Gastroesophageal sphincter (tissue), 4 donors: ENCODE data around the gene VWA5B2. TPM values are rescaled to one million over a fixed set of nuclear protein-coding genes. Genes with fewer than 3 reads are reported as not detected.
A peak's percentile ranks its signal among the peaks of the same experiment; 100 is the strongest.

Experiments
- ATAC-seq: fragments of 150-250 bp; one replicate; pipeline ENCODE4 v1.9.1; 2016; ENCODE audit warnings: mild to moderate bottlenecking, moderate library complexity
- H3K27ac ChIP-seq, 4 donors: fragments of 200-600 bp; sonication (generic) in 3 of 4; 1 replicate in 3 of 4; 2 replicates in 1 of 4; pipeline ENCODE4 v1.5.1; 2016 to 2019
- H3K27me3 ChIP-seq: fragments of 200-600 bp; sonication (generic); one replicate; pipeline ENCODE4 v1.5.1; 2019
- H3K36me3 ChIP-seq, 2 donors: fragments of 200-600 bp; sonication (generic); one replicate each; pipeline ENCODE4 v1.5.1; 2019; ENCODE audit warnings: control low read depth in 1 of 2
- H3K4me1 ChIP-seq, 3 donors: fragments of 200-600 bp; sonication (generic); 1 replicate in 2 of 3; 2 replicates in 1 of 3; pipeline ENCODE4 v1.5.1; 2016 to 2019; ENCODE audit warnings: control low read depth in 2 of 3
- H3K4me3 ChIP-seq, 2 donors: fragments of 200-600 bp; sonication (generic); one replicate each; pipeline ENCODE4 v1.5.1; 2019; ENCODE audit warnings: mild to moderate bottlenecking in 1 of 2, moderate library complexity in 1 of 2
- H3K9me3 ChIP-seq, 3 donors: fragments of 200-600 bp; sonication (generic); one replicate each; pipeline ENCODE4 v1.5.1; 2017 to 2019; ENCODE audit warnings: control low read depth in 2 of 3
- CTCF ChIP-seq, 4 experiments: fragments of 200-600 bp in 2 of 4; fragments of 450-650 bp in 2 of 4; sonication (generic) in 1 of 4; IDR thresholded peaks; one replicate each; pipeline ENCODE4 v1.5.1; 2017 to 2019; ENCODE audit warnings: antibody characterized with exemption in 4 of 4, mild to moderate bottlenecking in 2 of 4, moderate library complexity in 2 of 4
- EP300 ChIP-seq: sonication (generic); formaldehyde crosslinking; IDR thresholded peaks from one replicate; pipeline ENCODE4 v1.6.1; 2017; ENCODE audit warnings: antibody characterized with exemption, mild to moderate bottlenecking
- POLR2A ChIP-seq, 2 donors: fragments of 450-650 bp; IDR thresholded peaks; one replicate each; pipeline ENCODE4 v1.6.1; 2017; ENCODE audit warnings: antibody characterized with exemption in 2 of 2, mild to moderate bottlenecking in 2 of 2, moderate library complexity in 1 of 2
- POLR2AphosphoS5 ChIP-seq: sonication (generic); formaldehyde crosslinking; IDR thresholded peaks from one replicate; pipeline ENCODE4 v1.6.1; 2017; ENCODE audit warnings: antibody characterized with exemption
- WGBS, 2 donors: methylation state at CpG; one replicate each; pipeline ENCODE4 v1.1.5; 2018; ENCODE audit warnings: low coverage in 1 of 2; 5-methylcytosine and 5-hydroxymethylcytosine counted together
- total RNA-seq, 4 donors: library from RNA; depleted of rRNA; stranded (reverse); fragments of >200 nt; gene quantifications; one replicate each; pipeline ENCODE4 v1.1.0, GENCODE V29; 2016

VWA5B2 gene
- total RNA-seq, 4 donors from 2014 or later = 0.10 to 0.54 TPM; not detected in 2

DNA sequence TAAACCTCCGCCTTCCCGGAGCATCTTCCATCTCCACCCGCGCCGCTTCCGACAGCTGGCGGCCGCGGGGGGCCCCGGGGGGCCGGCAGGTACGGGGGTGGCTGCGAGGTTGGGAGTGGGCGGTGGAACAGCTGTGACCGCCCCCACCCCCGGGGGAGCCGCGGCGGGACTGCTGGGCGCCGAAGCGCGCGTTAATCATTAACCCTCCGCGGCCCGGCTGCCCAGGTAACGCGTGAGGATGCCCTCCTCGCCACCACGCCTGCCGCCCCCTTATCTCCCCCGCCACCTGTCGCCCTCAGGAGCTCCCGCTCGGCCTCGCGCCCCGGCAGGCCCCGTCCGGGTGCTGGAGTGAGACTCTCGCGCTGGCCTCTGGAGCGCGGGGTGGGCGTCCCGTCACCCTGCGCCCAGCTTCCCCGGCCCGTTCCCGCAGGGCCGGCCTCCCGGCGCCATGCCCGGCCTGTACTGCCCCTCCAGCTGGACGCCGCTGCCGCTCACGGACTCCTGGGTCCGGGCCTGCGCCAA, 757 bp downstream of the VWA5B2 start:
- Histone ChIP-seq H3K9me3 (no peaks in the 10 kb centered on the region), H3K4me1 (peaks cover 0 to 29% (median 23%) of the 10 kb centered on the region in 3 donors), H3K36me3 (no peaks in the 10 kb centered on the region), H3K4me3 (peak overlapping the region in 1 of 2 donors; percentile 60), H3K27ac (no peak overlapping the region), H3K27me3 (peaks cover 100% of the 10 kb centered on the region)
- TF ChIP-seq EP300 = no peak
- TF ChIP-seq CTCF (IDR thresholded peaks at IDR 0.05) = no peak
- TF ChIP-seq POLR2AphosphoS5 = no peak
- no peak for TF ChIP-seq POLR2A (IDR thresholded peaks at IDR 0.05)
- no peak for ATAC-seq
- WGBS, 2 donors = 0% methylated on average over 5 of the region's 61 CpGs; no CpG with 5 or more reads in 1 of the 2 donors

DNA sequence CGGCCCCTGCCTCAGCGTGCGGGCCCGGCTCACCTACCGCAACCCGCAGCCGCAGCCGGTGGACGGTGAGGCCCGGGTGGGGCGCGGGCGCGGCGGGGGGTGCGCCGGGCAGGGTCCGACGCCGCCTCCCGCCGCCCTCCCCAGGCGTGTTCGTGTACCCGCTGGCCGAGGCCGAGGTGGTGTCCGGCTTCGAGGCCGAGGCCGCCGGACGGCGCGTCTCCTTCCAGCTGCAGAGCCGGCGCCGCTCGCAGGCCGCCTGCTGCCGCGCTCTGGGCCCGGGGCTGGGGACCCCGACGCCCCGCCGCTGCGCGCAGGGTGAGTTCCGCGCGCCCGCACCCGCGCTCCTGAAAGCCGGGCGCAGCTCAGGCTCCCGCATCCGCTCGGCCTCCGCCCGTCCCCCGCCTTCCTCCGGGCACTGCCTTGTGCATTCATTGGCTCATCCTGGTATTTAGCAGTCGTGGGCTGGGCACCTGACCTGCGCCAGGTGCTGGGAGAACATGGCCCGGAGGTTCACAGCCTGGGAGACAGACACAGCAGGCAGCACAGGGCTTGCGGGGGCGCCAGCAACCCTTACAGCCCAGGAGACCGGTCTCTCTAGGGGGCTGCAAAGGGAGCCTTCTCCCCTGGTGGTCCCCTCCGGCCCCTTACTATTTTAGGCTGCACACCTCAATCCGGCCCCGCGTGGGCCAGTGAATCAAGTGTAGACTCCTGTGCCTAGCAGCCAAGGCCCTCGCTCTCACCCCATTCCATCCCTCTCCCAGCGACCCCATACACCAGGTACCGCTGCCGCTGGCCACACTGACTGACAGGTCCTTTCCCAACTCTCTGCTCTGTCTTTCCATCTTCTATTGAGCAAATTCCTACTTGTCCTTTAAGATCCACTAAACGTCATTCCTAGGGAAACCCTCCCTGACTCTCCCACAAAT, 1.5 kb downstream of the VWA5B2 start:
- Histone ChIP-seq H3K27ac (no peak overlapping the region), H3K9me3 (no peaks in the 10 kb centered on the region), H3K4me3 (peak overlapping the region in 1 of 2 donors; percentile 60), H3K4me1 (peaks cover 0 to 29% (median 23%) of the 10 kb centered on the region in 3 donors), H3K36me3 (no peaks in the 10 kb centered on the region), H3K27me3 (peaks cover 97% of the 10 kb centered on the region)
- ATAC-seq = no peak
- TF ChIP-seq EP300 = no peak
- no peak for TF ChIP-seq CTCF (IDR thresholded peaks at IDR 0.05)
- TF ChIP-seq POLR2A (IDR thresholded peaks at IDR 0.05) = no peak
- TF ChIP-seq POLR2AphosphoS5 = no peak
- WGBS, 2 donors = 26 to 51% methylated on average over 5 of the region's 79 CpGs

DNA sequence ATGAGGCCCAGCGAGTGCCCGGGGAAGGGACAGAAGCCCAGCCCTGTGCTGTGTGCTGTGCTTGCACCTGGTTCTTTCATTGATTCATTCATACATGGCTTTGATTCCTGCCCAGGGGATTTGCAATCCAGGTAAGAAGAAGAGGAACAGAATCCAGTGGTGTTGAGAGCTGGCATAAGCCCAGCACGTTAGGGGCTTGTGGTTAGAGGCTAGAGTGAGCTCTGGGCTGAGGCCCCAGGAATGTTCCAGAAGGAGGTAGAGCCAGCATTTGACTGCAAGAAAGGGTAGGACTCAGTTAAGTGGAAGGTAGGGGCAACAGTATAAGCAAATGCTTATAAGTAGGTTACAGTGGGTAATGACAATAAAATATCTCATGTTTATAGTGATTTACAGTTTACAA, 2.3 kb downstream of the VWA5B2 start:
- Histone ChIP-seq H3K36me3 (no peaks in the 10 kb centered on the region), H3K27me3 (peaks cover 97% of the 10 kb centered on the region), H3K27ac (no peak overlapping the region), H3K9me3 (no peaks in the 10 kb centered on the region), H3K4me3 (no peak overlapping the region), H3K4me1 (peaks cover 0 to 29% (median 23%) of the 10 kb centered on the region in 3 donors)
- WGBS, 2 donors = 58 to 100% methylated on average over 1 to 3 of the region's 3 CpGs
- ATAC-seq = no peak
- TF ChIP-seq POLR2AphosphoS5 (no peak), POLR2A (IDR thresholded peaks at IDR 0.05) (no peak)

GRCh38 chr3:184233127-184233843, 3.9 kb downstream of the VWA5B2 start:
- WGBS, 2 donors = no CpG with 5 or more reads among the region's 23 CpGs
- TF ChIP-seq POLR2A (IDR thresholded peaks at IDR 0.05) = no peak
- no peak for TF ChIP-seq CTCF (IDR thresholded peaks at IDR 0.05)
- TF ChIP-seq POLR2AphosphoS5 = no peak
- TF ChIP-seq EP300 = no peak
- peaks cover 95% of the 10 kb centered on the region for H3K27me3 ChIP-seq
- H3K9me3 ChIP-seq = no peaks in the 10 kb centered on the region
- no peak overlapping the region for H3K4me3 ChIP-seq
- H3K4me1 ChIP-seq = peaks cover 0 to 28% (median 23%) of the 10 kb centered on the region in 3 donors
- ATAC-seq = no peak
- H3K27ac ChIP-seq = no peak overlapping the region
- H3K36me3 ChIP-seq = no peaks in the 10 kb centered on the region

DNA sequence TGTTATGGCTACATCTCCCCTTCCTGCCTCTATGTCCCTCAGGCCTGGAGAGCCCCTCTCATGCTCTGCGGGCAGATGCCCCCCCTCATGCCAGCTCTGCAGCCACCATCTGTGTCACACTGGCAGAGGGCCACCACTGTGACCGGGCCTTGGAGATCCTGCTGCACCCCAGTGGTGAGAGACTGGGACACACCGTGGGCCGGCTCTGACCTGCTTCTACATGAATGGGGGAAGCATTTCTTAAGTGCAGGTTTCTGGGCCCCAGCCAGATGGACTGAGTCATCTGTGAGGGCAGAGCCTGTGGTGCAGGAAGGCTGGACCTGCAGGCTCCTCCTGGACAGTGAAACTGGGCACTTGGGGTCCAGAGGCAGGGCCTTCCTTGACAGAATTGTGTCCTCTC, 4.8 kb downstream of the VWA5B2 start:
- WGBS, 2 donors = no CpG with 5 or more reads among the region's 4 CpGs
- H3K4me3 ChIP-seq = no peak overlapping the region
- peaks cover 0 to 19% (median 17%) of the 10 kb centered on the region in 3 donors for H3K4me1 ChIP-seq
- TF ChIP-seq POLR2AphosphoS5 = no peak
- TF ChIP-seq POLR2A (IDR thresholded peaks at IDR 0.05) = no peak
- no peak for TF ChIP-seq EP300
- no peak for TF ChIP-seq CTCF (IDR thresholded peaks at IDR 0.05)
- ATAC-seq = no peak
- no peaks in the 10 kb centered on the region for H3K36me3 ChIP-seq
- H3K27me3 ChIP-seq = peaks cover 95% of the 10 kb centered on the region
- no peaks in the 10 kb centered on the region for H3K9me3 ChIP-seq
- H3K27ac ChIP-seq = no peak overlapping the region
